Heart right ventricle (tissue), 16 donors: ENCODE results near the gene UBE2E1. TPM values are rescaled to one million over a fixed set of nuclear protein-coding genes. Genes with fewer than 3 reads are reported as not detected.

Experiments
- ATAC-seq, 8 donors: fragments of 200-7000 bp; cut with Tn5 transposase; one replicate each; pipeline ENCODE4 v1.9.1; 2020; ENCODE audit warnings: mild to moderate bottlenecking in 8 of 8, moderate library complexity in 8 of 8, moderate number of reproducible peaks in 1 of 8
- DNase-seq, 2 donors: peaks; one replicate each; pipeline ENCODE4 v3.0.0-alpha.2; 2020
- H3K27ac ChIP-seq, 10 donors: fragments of 200-600 bp; sonication (generic) in 2 of 10; one replicate each; pipeline versions ENCODE4 v1.5.0 to v1.8.0; 2020 to 2022; ENCODE audit warnings: mild to moderate bottlenecking in 3 of 10
- H3K27me3 ChIP-seq, 7 donors: fragments of 200-600 bp; one replicate each; pipeline ENCODE4 v1.8.0; 2021 to 2022; ENCODE audit warnings: mild to moderate bottlenecking in 2 of 7
- H3K36me3 ChIP-seq, 9 donors: fragments of 200-600 bp; sonication (generic) in 1 of 9; one replicate each; pipeline versions ENCODE4 v1.5.0 to v1.8.0; 2020 to 2022; ENCODE audit warnings: mild to moderate bottlenecking in 2 of 9
- H3K4me1 ChIP-seq, 9 donors: fragments of 200-600 bp; sonication (generic) in 1 of 9; one replicate each; pipeline versions ENCODE4 v1.5.0 to v1.8.0; 2020 to 2022; ENCODE audit warnings: mild to moderate bottlenecking in 4 of 9
- H3K4me3 ChIP-seq, 10 donors: fragments of 200-600 bp; sonication (generic) in 2 of 10; one replicate each; pipeline versions ENCODE4 v1.5.0 to v1.8.0; 2020 to 2022; ENCODE audit warnings: mild to moderate bottlenecking in 7 of 10, moderate library complexity in 2 of 10
- H3K9me3 ChIP-seq, 11 donors: fragments of 200-600 bp in 10 of 11; sonication (generic) in 2 of 11; one replicate each; pipeline versions ENCODE4 v1.5.0 to v1.8.0; 2013 to 2022; ENCODE audit warnings: mild to moderate bottlenecking in 2 of 11, control low read depth in 1 of 11, moderate library complexity in 1 of 11
- CTCF ChIP-seq, 9 donors: fragments of 200-600 bp; sonication (generic) in 2 of 9; IDR thresholded peaks; one replicate each; pipeline versions ENCODE4 v1.5.0 to v1.8.0; 2021 to 2022; ENCODE audit warnings: antibody characterized with exemption in 9 of 9, mild to moderate bottlenecking in 5 of 9, moderate library complexity in 1 of 9
- WGBS, 2 donors: extraction: QIAGEN DNeasy Blood & Tissue Kit; methylation state at CpG; one replicate each; pipeline ENCODE4 v1.1.7; 2013; ENCODE audit warnings: inconsistent platforms in 1 of 2; 5-methylcytosine and 5-hydroxymethylcytosine counted together
- intact Hi-C, 10 donors: fragments of 100-400 bp; cut with DNase I; formaldehyde crosslinking; loops; one replicate each; pipeline versions ENCODE4 v1.11.1 to v1.14.2; 2022
- polyA plus RNA-seq, 2 donors: library from polyadenylated mRNA; stranded (reverse); fragments of 200-250 nt; gene quantifications; one replicate each; pipeline ENCODE4 v1.2.3, GENCODE V29; 2013
- total RNA-seq, 10 donors: library from RNA; stranded (reverse); fragmentation: NEBNext Ultra II Directional in 3 of 10; extraction: Animal tissue kit (Norgen Biotek cat#: 25700) in 3 of 10; gene quantifications; one replicate each; pipeline versions ENCODE4 v1.2.1 to v1.2.4, GENCODE V29; 2021 to 2023
- donor health status: Arrhythmogenic right ventricular cardiomyopathy.
- donor health status: ischemic (EF 13 %, LVEDD 7.1; RV severe dilation, severe dysfunction).
- donor health status: healthy with polysubstance abuse.
- donor health status: DM: no; HTN: yes; CAD: no.
- donor health status: DM: no; HTN: no; CAD: no.
- donor health status: ischemic (EF 25% LVEDD 6.9; RV normal size, moderate dysfunction).
- donor health status: ischemic (EF 25% LVEDD 5.7; RV mildly dilated, moderate dysfunction).
- donor health status: healthy.
- donor health status: DM: yes; HTN: yes; CAD: no.
- donor health status: Ischemic cardiomyopathy.
- donor health status: ischemic (EF 35%, LVEDD 5.7; RV mildly dilated, moderate dysfunction).
- donor health status: nonischemic (EF 11% LVEDD 7.7; RV severe dilation, severe dysfunction).
- donor health status: DM: yes; HTN: yes; CAD: no.
- donor health status: PGD.
- donor health status: ischemic (EF 29% LVEDD 5.4; RV normal size, mild dysfunction).
- donor health status: nonischemic (EF 23%, LVEDD 6.1; RV moderate dilation, normal function).

The UBE2E1 gene
- total and polyA plus RNA-seq, 12 donors = 45.2 to 88.8 (median 64.5) TPM

GRCh38 chr3:23926246-23926645, 120.5 kb downstream of the UBE2E1 start:
- Histone ChIP-seq H3K9me3 (no peaks in the 10 kb centered on the region), H3K4me3 (no peak overlapping the region), H3K27ac (no peak overlapping the region), H3K36me3 (peaks cover 0 to 25% (median 5%) of the 10 kb centered on the region in 9 donors), H3K4me1 (no peaks in the 10 kb centered on the region), H3K27me3 (no peaks in the 10 kb centered on the region)
- intact Hi-C loops = no loop called here
- no peak for TF ChIP-seq CTCF (IDR thresholded peaks at IDR 0.05)
- 94% methylated on average over 7 of the region's 7 CpGs for WGBS, 2 donors
- ATAC-seq (no peak), DNase-seq (no peak)

- no peak overlapping the region for H3K27ac ChIP-seq
- 88 to 89% methylated on average over 3 of the region's 3 CpGs for WGBS, 2 donors
- peaks cover 0 to under 1% (median 0%) of the 10 kb centered on the region in 9 donors for H3K4me1 ChIP-seq
- TF ChIP-seq CTCF (IDR thresholded peaks at IDR 0.05) = peak in 2 of 9 donors; percentile 4 to 7
- H3K4me3 ChIP-seq = no peak overlapping the region
- no peaks in the 10 kb centered on the region for H3K9me3 ChIP-seq
- no peaks in the 10 kb centered on the region for H3K27me3 ChIP-seq
- intact Hi-C loops = no loop called here
- peaks cover 0 to 20% (median 0%) of the 10 kb centered on the region in 9 donors for H3K36me3 ChIP-seq
- ATAC-seq (no peak), DNase-seq (no peak)
Observed at GRCh38 chr3:23926736-23927135, 121.0 kb downstream of the UBE2E1 start.

- Histone ChIP-seq H3K36me3 (peaks cover 0 to 4% (median 0%) of the 10 kb centered on the region in 9 donors), H3K9me3 (no peaks in the 10 kb centered on the region), H3K4me1 (peaks cover 0 to 9% (median 0%) of the 10 kb centered on the region in 9 donors), H3K4me3 (no peak overlapping the region), H3K27ac (no peak overlapping the region), H3K27me3 (no peaks in the 10 kb centered on the region)
- TF ChIP-seq CTCF (IDR thresholded peaks at IDR 0.05) = no peak
- 91% methylated on average over 8 of the region's 8 CpGs for WGBS, 2 donors
- no peak for DNase-seq
- ATAC-seq = no peak
- intact Hi-C loops = no loop called here
Observed at GRCh38 chr3:23928524-23928923, 122.8 kb downstream of the UBE2E1 start.

GRCh38 chr3:23931597-23931996, 125.8 kb downstream of the UBE2E1 start:
- H3K9me3 ChIP-seq = no peaks in the 10 kb centered on the region
- H3K27me3 ChIP-seq = no peaks in the 10 kb centered on the region
- no peak for TF ChIP-seq CTCF (IDR thresholded peaks at IDR 0.05)
- H3K4me1 ChIP-seq = peaks cover 0 to 9% (median 0%) of the 10 kb centered on the region in 9 donors
- ATAC-seq = no peak
- no peaks in the 10 kb centered on the region for H3K36me3 ChIP-seq
- H3K27ac ChIP-seq = no peak overlapping the region
- H3K4me3 ChIP-seq = no peak overlapping the region
- WGBS, 2 donors = 73 to 92% methylated on average over 3 of the region's 3 CpGs
- DNase-seq = no peak
- intact Hi-C loops = no loop called here
